ENCODE data around the gene SULT1B1.
A peak's percentile ranks its signal among the peaks of the same experiment; 100 is the strongest.

Gene SULT1B1

DNA sequence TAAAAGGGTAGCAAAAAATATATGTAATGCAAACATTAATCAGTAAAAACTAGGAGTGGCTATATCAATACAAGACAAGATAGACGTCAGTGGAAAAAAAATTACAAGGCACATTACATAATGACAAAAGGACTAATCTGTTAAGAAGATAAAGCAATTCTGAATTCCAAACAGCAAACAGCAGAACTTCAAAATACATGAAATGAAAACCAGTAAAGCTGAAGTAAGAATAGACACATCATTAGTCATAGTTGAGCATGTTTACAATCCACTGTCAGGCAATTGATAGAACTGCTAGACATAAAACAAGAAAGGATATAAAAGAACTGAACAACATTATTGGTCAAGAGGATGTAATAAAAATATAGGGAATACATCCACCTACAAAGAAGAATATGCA lies 12.2 kb downstream of the SULT1B1 start:
- DNase-seq, result no peak

DNA sequence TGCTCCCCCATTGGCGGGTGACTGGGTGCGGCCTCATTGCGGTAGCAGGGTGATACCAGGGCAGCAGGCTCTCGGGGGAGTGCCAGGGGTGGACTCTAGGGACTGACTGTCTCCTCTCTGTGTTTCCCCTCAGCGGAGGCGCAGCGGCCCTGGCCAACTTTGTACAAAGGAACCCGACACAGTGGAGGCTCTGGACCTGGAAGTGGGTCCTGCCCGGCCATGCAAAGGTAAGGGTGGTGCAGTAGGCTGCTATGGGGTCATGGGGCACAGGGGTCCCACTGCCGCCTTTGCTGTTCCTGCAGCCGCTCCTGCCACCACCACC lies 16.3 kb downstream of the SULT1B1 start:
- DNase-seq, result no peak

DNA sequence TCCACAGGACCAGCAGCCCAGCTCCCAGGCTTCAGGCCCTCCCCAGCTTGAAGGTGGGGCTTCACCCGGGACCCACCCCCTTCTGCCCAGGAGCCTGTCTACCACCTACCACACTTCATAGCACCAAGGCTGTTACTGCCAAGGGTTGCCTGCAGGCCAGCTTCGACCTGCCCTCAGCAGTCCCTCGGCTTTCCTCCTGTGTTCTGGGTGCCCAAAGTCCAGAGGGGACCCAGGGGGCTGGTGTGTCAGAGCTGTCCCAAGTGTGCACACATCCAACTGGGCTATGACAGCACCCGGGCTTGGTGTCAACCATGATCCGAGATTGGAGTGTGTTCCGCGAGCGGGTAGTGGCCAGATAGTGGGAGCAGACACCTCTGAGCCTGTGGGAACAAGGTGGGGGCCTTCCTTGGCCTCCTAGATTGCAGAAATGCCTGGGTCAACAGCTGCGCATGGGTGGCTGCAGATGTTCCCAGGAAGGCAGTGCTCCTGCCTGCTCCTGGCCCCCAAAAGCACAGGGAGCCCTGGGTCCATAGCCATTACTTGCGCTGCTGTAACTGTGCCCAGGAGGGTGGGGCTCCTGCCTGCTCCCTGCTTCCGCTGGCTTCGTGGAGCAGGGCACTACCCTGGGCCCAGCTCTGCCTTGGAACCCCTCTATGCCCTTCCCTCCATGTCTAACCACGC lies 16.8 kb downstream of the SULT1B1 start:
- no peak for DNase-seq

DNA sequence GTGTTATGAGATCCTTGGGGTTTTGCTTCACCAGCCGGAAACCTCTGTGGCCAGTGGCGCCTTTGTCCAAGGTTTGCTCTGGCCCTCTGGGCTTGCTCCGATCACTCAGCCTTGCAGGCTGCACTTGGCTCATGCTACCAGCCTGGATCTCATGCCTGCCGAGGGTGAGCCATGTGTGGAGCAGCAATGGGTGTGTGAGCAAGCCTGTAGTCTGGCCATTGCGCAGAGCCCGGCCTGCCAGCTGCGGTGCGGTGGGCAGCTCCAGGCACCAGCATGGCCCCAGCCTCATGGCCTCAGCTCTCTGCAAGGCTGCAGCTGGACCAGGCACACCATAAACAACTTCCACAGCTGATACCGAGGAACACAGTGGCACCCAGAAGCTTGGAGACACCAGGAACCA lies 17.8 kb downstream of the SULT1B1 start:
- no peak for DNase-seq

DNA sequence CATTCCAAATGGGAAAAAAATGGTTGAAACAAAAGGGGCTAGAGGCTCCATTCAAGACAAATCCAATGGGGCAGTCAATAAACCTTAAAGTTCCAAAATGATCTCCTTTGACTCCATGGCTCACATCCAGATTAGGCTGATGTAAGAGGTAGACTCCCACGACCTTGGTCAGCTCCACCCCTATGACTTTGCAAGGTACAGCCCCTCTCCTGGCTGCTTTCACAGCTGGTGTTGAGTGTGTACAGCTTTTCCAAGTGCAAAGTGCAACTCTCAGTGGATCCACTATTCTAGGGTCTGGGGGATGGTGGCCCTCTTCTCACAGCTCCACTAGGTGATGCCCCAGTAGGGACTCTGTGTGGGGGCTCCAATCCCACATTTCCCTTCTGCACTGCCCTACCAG lies 21.5 kb downstream of the SULT1B1 start:
- DNase-seq, result no peak

DNA sequence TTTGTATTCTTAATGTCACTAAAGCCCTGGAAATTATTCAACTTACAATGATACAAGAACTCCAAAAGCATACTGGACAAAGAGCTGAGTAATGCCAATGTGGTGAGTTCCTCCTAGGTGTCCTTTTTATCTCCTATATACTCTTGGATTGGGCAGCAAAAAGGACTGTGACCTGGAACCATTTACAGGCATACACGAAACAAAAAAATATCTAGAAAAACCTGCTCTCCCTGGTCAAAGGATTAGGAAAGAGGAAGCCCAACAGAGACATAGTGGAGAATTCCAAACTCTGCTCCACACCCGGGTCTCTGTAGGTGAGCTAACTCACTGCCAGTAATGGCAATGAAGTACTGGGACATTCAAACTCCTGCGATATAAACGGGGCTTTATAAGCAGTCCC lies 25.3 kb downstream of the SULT1B1 start:
- no peak for DNase-seq

DNA sequence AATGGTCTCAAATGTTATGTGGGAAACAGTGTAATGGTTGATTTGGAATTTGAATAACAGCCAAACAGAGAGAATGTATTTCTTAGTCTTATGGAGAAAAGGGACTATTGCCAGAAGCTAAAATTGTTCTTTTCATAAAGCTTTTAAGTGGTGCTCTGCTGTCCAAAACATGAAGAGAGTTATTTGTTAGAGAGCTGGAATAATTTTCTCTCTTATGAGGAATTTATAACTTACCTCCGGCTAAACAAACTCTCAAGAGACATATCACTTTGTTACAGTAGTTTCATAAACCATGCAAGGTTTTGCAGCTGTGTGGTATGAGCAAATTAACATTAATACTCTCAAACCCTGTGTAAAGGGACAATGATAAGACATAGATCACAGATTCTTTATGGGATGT lies 28.6 kb downstream of the SULT1B1 start:
- no peak for DNase-seq

DNA sequence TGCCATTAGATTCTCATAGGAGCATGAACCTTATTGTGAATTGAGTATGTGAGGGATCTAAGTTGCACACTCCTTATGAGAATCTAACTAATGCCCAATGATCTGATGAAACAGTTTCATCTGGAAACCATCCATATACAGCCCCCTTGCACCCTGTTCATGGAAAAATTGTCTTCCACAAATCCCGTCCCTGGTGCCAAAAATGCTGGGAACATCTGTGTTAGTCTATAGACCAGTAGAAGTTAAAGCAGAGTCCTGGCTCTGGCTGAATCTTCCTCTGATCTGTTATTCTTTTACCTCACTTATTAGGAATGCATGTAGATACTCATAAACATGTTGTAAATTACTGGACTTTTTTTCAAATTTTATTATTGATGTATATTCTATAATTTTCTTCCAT lies 29.2 kb downstream of the SULT1B1 start:
- DNase-seq, result no peak

DNA sequence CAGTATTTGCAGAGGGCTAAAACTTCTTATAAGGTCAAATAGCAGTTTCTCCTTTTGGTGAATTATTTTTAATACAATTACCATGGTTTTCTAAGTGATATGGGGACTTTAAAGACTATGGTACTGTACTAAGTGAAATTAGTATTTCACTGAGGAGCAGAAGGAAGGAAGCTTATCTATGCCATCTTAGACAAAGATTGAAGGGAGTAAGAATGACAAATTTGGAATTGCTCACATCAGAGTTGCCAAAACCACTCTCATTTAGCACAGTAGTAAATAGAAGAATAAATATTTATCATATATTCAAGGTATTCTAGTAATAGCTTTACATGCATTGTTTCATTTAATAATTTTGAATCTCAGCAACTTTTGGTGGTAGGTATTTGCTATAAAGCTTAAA lies 30.4 kb downstream of the SULT1B1 start:
- DNase-seq, result no peak

DNA sequence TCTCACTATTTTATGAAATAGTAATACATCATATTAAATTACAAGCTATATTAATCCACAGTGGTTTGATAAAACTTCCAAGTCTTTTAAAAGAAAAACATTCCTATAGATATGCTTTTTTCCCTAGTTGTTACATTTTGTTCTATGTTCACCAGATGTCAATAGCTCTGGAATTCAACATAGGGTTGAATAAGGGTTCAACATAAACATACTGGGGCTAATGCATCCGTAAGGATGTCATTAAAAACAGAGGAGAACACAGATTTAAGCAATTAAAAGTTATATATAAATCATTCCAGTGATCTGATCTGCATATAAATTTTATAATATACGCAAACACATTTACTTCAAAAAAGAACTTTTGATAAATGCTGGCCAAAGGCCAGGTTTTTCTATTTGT lies 32.5 kb downstream of the SULT1B1 start:
- DNase-seq, result no peak

DNA sequence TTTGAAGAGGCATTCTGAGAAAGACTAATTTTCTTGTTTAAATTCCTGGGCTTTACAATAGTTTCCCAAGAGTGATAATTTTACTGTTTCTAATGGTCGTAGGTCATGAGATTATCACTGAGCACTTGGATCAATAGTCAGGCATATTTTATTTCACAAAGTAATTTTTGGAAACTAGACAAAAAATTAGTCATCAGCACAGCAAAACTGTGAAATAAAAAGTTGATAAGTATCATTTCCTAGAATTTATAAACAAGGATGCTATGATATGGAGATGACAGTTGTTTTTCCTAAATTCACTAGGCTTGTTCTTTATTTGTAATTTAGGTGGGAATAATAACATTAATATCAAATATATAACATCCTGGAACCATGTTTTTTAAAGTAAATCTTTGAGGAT lies 33.0 kb downstream of the SULT1B1 start:
- DNase-seq, result no peak

DNA sequence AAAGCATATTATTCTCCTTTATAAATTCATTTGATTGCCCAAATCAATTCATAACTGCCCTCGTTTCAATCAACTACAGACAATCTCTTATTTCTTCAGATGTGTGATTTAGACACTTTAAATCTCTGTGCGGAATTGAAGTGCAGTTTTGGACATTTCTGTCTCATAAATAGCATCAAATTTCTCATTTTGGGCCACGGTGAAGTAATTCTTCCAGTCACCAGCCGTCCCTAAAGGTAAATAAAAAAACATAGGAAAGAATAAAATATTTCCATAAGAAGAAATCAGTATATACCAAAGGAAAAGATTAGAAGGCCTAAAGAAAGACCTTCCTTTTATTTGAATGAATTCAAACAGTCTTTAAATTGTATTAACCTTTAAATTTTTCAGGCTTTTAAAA lies 33.4 kb downstream of the SULT1B1 start:
- no peak for DNase-seq

DNA sequence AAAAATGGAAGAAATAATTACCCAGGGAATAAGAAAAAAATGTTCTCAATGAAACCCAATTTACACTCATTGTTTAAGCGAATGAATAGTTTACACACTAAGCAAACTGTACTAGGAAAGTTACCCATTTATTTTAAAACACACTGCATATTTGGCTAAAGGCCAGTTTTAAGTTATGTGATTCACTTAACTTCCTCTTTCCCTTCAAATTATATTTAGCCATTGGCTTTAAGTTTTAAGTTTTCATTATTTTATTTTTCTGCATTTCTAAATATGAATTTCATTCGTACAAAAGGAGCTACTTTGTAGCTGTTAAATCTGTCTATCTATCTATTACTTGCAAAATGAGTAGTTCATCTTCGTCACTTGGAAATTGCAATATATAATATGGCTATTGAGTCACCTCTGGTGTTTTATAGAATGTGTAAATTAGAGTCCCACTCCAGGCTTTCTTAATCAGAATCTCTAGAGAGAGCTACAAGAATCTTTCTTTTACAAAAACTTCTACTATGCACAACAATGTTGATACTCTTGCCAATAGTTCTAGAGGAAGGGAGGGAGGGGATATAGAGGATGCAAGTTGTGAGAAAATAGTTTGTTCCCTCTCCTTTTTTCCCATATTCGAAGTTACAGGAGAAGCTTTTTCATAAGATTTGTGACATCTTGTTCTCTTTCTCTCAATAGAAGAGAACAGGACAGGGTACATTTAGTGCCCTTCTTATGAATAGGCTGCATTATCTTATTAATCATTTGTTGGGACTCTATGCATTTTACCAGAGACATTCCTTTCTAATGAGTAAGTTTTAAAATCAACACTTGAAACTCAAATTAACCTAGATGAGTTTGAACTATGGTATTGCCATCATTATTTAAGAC lies 41.8 kb downstream of the SULT1B1 start:
- no peak for DNase-seq

DNA sequence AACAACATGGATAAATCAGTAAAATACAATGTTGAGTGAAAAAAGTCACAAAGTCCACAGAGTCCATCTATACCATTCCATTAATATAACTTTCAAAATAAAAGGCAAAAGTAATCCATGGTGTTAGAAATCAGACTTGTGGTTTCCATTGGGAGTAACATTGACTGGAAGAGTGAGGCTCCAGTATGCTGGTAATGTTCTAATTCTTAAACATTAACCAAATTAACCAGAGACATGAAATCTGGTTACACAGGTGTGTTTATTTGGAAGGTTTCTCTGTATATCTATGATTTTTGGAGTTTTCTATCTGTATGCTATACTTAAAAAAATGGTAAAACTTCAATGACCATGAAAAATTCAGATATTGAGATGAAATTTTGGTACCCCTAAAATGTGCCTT lies 42.6 kb downstream of the SULT1B1 start:
- no peak for DNase-seq

DNA sequence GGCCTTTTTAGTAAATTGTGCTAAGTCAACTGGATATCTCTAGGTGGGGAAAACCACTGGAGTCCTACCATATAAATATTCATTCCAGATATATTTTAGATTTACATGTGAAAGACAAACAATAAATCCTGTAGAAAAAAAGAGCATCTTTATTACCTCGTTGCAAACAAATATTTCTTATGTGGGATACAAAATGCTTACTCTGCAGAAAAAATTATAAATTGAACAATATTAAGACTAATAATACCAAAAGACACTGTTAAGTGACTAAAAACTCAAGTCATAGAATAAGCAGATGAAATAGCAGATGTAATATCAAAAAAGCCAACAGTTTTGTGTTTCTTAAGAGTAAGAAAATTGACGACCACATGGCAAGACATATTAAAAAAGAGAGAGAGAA lies 43.8 kb downstream of the SULT1B1 start:
- no peak for DNase-seq

DNA sequence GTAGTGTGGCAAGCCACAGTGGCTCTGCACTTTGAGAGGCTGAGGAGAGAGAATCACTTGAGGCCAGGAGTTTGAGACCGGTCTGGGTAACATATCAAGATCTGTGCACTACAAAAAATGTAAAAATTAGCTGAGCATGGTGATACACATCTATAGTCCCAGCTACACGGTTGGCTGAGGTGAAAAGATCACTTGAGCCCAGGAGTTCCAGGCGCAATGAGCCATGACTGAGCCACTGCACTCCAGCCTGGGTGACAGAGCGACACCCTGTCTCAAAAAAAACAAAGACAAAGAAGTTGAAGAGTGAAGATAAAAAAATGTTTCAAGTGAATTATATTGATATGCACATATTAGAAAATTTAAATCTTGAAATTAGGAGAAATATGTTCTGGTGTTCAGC lies 46.3 kb downstream of the SULT1B1 start:
- no peak for DNase-seq

DNA sequence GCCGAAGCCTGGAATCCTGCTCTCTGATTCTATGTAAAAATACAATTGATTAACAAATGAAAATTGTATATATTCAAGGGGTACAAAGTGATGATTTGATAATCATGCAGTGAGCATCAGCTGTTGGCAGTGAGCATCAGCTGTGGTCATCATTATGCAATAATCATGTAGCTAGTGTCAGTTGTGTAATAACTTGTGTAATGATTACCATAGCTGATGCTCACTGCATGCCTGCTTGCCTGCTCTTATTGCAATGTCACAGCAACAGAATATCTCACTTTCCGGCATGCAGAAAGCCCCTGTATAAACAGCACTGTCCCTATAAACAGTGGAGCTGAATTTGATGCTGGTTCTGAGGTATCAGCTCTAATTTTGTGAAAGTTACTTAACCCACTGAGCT lies 46.8 kb downstream of the SULT1B1 start:
- peak in 1 of 2 donors; percentile 22 for DNase-seq

DNA sequence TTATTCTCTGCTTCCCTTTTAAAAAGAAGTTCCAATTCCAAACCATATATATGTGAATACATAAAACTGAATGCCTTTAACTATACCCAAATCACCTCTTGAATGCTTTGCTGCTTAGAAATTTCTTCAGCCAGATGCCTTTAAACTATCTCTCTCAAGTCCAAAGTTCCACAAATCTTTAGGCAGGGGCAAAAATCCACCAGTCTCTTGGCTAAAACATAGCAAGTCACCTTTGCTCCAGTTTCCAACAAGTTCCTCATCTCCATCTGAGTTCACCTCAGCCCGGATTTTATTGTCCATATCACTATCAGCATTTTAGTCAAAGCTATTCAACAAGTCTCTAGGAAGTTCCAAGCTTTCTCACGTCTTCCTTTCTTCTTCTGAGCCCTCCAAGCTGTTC lies 49.8 kb downstream of the SULT1B1 start:
- no peak for DNase-seq

DNA sequence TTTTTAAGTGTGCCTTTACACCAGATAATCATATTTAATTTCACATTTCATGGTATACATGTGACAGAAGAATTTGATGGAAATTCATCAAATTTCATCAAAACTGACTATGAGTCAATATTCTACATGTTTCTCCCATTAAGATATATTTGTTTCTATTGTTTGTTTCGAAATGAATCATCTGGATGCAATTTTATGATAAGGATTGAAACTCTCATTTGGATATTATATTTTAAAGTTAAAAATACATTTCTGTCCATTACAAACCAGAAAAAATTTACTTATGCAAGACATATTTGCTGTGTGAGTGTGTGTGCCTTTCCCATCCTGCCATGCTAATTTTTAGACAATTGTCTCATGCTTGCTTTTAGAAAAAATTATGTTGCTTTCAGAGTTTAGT lies 52.2 kb downstream of the SULT1B1 start:
- no peak for DNase-seq

DNA sequence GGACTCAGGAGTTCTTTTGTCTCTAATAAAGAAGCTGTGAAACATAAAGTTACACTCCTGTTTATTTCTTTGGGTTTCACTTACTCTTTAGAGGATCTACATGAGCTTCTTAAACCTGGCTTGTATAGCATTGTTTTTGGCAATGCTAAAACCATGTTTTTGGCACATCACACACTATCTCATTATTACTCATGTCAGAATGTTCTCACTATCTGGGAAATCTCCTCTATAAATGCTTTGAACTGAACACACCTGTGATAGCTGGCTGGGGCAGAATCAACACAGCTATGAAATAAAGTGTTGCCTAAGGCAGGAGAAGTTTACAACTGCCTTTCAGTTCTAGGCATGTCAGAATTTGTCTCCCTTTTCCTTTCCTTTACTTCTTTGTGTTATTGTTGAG lies 52.6 kb downstream of the SULT1B1 start:
- no peak for DNase-seq

DNA sequence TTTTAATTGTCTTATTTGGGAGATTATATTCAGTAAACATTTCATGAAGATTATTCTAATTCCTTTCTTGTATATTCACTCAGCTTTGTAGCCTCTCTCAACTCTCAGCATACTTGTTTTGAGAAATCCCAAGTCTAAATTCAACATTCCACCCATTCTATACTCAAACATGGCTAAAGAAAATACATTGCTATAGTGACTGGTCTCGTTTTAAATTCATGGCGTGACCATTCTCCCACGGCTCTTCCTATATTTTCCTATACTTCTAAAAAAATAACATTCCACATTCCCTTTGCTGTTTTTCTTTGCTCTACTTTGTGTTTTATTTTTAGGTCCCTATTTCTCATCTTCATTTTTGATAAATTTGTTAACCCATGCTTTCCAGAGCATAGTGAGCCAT lies 58.2 kb downstream of the SULT1B1 start:
- DNase-seq, result no peak

DNA sequence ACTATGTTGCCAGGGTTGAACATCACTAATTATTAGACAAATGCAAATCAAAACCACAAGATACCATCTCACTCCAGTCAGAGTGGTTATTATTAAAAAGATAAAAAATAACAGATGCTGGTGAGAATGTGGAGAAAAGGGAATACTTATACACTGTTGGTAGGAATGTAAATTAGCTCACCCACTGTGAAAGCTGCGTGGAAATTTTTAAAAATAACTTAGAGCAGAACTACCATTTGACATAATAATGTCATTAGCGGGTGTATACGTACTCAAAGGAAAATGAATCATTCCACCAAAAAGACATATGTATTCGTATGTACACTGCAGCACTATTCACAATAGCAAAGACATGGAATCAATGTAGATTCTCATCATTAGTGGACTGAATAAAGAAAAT lies 58.7 kb downstream of the SULT1B1 start:
- no peak for DNase-seq

DNA sequence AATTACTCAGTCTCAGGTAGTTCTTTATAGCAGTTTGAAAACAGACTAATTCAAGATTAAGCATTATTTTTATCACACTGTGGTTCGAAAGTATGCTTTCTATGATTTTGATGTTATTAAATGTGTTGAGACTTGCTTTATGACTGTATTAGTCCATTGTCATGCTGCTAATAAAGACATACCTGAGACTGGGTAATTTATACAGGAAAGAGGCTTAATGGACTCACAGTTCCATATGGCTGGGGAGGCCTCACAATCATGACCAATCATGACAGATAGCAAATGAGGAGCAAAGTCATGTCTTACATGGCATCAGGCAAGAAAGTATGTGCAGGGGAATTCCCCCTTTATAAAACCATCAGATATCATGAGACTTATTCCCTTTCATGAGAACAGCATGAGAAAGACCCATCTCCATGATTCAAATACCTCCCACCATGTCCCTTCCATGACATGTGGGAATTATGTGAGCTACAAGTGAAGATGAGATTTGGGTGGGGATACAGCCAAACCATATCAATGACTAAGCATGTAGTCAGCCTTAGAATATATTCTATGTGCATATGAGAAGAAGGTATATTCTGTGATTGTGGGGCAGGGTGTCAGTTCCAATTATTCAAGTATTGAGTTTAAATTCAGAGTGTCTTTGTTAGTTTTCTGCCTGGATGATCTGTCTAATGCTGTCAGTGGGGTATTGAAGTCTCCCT lies 62.7 kb downstream of the SULT1B1 start:
- DNase-seq, result no peak

DNA sequence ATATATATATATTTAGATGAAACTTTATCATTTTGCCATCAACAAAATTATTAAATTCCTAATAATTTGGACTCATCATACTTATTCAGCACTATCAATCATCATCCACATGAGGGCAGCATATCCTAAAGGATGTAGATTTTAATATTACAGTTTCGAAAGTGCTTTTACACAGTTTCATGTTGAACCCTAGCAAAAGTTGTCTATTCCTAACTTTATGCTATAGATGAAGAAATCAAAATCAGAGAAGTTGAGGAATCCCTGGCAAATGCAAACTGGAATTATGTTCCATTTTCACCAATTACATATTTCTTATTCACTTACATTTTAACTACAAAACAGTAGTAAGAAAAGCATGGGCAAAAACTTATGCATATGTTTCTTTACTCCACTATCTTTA lies 70.8 kb downstream of the SULT1B1 start:
- DNase-seq, result peak in 1 of 2 donors; percentile 48

Measured in CD4-positive, alpha-beta T cell treated with Interleukin-4 for 1 hour (primary cell).